GM19455 (cell line): ENCODE data around the gene PARK7.

Experiments
- ATAC-seq: cut with Tn5 transposase; IDR thresholded peaks from one replicate; pipeline ENCODE4 v1.9.1; 2021; ENCODE audit not compliant: unreplicated experiment

The PARK7 gene

DNA sequence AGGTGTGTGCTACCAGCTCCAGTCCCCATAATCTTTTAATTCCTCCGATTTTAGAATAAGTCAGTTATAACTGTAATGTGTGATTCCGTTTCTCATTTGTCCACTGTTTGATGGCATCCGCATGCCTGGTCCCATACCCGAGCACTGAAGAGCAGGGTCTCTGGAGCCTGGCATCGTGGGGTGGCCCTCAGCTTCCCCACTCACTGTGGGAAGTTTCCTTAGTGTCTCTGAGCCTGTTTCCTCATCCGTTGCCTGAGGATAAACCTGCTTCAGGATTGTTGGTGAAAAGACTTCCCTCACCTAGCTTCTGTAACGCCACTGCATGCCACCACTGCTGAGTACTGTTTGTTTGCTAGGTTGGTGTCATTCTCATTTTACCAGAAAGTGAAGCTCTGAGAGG lies 19.5 kb downstream of the PARK7 start:
- ATAC-seq: no peak

- ATAC-seq: no peak
Observed at GRCh38 chr1:7983086-7983778, 21.7 kb downstream of the PARK7 start.

GRCh38 chr1:7984811-7985210 lies 23.3 kb downstream of the PARK7 start:
- no peak for ATAC-seq

- no peak for ATAC-seq
Observed at GRCh38 chr1:7985851-7986612, 24.5 kb downstream of the PARK7 start.

- no peak for ATAC-seq
Observed at GRCh38 chr1:7987528-7987927, 26.0 kb downstream of the PARK7 start.

- no peak for ATAC-seq
Observed at GRCh38 chr1:7988576-7988975, 27.1 kb downstream of the PARK7 start.

DNA sequence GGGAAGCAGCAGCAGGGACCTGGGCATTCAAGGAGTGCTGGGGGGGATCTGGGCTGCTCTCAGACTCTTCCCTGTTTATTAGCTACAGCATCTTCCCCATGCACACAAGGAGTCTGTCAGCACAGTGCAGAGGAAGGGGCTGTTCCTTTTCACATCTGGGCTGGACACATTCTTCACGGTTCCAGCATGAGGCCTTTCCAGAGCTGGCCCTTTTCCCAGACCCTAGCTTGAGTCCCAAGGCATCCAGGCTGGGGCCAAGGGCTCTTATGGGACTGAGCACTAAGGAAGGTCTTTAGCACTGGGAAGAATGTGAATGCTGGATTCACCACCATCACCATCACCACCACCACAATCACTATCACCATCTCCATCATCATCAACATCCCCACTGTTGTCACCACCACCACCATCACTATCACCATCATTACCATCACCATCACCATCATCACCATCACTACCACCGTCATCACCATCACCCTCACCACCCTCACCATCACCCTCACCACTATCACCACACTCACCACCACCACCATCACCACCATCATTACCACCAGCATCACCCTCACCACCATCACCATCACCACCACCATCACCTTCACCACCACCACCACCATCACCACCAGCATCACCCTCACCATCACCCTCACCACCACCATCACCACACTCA lies 28.4 kb downstream of the PARK7 start:
- no peak for ATAC-seq

DNA sequence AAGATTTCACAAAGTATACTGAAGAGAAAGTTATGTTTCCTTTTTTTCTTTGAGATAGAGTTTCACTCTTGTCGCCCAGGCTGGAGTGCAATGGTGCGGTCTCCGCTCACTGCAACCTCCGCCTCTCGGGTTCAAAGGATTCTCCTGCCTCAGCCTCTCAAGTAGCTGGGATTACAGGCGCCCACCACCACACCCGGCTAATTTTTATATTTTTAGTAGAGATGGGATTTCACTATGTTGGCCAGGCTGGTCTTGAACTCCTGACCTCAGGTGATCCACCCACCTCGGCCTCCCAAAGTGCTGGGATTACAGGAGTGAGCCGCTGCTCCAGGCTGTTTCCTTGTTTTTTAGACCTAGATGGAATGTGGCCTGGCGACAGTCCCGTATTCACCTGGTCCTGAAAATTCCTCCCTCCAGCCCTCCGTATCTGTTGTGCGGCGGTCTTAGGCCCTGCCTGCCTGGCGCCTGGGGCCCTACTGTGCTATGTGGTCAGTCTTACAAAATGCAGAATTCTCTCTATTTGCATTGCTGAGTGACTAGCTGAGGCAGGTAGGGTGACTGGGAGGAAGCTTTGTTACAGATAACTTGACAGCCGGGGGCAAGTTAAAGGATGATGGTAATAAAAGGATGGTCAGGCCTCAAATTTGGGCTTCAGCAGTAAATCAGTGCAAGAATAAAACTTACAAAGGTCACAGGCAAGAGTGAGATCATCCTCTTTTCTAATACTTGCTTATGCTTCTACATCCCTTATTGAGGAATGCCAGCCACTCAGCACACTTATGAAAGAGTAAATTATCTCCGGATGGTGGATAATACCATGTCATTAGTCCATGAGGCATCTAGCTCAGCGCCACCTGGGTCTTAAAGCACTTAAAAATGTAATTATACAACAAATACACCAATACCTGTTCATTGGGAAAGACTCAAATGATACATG lies 30.3 kb downstream of the PARK7 start:
- no peak for ATAC-seq

- no peak for ATAC-seq
Observed at GRCh38 chr1:7992885-7993284, 31.4 kb downstream of the PARK7 start.

DNA sequence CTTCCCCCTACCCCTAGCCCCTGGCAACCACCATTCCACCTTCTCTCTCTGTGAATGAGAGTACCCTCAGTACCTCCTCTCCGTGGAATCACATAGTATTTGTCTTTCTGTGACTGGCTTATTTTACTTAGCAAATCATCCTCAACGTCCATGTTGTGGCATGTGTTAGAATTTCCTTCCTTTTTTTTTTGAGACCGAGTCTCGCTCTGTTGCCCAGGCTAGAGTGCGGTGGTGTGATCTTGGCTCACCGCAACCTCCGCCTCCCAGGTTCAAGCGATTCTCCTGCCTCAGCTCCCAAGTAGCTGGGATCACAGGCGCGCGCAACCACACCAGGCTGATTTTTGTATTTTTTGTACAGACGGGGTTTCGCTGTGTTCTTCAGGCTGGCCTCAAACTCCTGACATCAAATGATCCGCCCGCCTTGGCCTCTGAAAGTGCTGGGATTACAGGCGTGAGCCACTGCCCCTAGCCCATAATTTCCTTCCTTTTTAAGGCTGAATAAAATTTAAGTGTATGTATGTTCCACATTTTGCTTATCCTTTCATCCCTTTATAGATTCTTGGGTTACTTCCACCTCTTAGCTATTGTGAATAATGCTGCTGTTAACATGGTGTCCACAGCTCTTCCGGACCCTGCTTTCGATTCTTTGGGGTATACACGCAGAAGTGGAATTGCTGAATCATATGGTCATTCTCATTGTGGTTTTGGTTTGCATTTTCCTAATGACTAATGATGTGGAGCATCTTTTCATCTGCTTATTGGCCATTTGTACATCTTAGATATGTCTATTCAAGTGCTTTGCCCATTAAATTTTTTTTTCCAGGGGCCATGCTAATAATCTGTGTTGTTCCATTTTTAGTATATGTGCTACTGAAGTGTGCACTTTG lies 32.3 kb downstream of the PARK7 start:
- ATAC-seq: peak; percentile 65

DNA sequence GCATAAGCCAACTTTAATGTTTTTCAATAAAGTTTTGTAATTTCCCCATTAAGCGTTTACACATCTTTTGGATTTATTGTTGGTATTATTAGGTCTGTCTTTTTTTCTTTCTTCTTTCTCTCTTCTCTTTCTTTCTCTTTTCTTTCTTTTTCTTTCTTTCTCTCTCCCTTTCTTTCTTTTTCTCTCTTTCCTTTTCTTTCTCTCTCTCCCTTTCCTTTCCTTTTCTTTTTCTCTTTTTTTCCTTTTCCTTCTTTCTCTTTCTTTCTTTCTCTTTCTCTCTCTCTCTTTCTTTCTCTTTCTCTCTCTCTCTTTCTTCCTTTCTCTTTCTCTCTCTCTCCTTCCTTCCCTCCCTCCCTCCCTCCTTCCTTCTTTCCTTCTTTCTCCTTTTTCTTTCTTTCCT lies 33.3 kb downstream of the PARK7 start:
- no peak for ATAC-seq

DNA sequence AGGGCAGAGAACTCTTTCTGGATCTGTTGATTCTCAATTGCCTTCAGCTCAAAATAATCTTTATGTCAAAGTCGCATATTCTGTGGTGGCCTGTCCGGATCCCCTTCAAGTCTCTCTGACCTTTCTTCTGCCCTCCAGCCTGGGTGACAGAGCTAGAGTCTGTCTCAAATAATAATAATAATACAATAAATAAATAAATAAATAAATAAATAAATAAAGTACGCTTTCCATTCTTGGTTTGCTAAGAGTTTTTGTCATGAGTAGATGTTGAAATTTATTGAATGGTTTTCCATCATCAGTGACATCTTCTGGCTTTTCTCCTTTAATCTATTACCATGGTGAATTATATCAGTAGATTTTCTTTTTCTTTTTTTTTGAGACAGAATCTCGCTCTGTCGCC lies 33.9 kb downstream of the PARK7 start:
- no peak for ATAC-seq

DNA sequence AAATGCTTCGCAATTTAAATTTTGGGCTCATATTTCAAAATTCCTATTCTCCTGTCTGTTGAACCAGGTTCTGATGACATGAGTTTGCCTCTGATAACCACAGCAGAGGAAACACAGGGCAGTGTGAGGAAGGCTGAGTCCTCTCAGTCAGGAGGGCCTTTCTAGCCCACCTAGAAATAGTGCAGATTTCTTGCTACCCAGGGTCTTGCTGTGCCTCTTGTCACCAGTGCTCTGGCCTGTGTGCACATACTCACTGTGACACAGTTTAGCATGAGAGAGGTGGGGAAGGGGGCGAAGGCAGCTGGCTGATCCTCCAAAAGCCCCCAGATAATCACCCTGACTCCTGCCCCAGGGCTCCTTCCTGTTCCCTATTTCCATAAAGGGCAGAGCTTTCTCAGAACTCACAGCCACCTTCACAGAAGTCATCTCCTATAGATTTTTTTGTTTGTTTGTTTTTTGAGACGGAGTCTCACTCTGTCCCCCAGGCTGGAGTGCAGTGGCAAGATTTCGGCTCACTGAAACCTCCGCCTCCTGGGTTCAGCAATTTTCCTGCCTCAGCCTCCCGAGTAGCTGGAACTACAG lies 40.9 kb downstream of the PARK7 start:
- ATAC-seq: no peak

GRCh38 chr1:8002921-8003320 lies 41.4 kb downstream of the PARK7 start:
- ATAC-seq: no peak

GRCh38 chr1:8003438-8004112 lies 42.1 kb downstream of the PARK7 start:
- no peak for ATAC-seq

DNA sequence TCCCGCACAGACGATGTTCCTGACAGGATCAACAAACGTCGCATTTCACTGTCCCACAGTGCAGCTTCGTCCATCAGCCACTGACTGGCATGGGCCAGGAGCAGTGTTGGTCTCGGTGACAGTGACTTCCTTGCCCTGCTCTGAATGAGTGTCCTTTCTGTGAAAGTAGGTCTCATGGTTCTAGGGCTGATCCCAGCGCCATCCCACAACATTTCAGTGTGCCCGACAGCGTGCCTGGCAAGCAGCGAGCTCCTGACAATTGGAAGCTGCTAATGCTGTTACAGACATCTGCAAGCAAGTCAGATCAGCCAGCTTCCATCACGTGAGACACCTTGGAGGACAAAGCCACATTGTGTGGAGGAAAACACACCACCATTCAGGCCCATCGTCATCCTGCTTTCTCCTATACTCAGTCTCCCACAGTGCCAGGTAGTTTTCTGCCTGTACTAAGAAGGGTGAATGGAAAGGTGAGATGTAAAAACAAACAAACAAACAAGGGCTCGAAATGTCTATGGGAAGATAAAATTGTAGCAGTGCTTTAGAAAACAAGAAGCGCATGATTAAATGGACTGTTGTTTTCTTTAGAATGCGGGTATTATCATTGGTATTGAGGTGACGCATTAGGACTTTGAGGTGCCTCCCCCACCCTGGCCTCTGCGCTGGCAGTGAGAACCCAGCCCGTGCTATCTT lies 42.7 kb downstream of the PARK7 start:
- no peak for ATAC-seq

DNA sequence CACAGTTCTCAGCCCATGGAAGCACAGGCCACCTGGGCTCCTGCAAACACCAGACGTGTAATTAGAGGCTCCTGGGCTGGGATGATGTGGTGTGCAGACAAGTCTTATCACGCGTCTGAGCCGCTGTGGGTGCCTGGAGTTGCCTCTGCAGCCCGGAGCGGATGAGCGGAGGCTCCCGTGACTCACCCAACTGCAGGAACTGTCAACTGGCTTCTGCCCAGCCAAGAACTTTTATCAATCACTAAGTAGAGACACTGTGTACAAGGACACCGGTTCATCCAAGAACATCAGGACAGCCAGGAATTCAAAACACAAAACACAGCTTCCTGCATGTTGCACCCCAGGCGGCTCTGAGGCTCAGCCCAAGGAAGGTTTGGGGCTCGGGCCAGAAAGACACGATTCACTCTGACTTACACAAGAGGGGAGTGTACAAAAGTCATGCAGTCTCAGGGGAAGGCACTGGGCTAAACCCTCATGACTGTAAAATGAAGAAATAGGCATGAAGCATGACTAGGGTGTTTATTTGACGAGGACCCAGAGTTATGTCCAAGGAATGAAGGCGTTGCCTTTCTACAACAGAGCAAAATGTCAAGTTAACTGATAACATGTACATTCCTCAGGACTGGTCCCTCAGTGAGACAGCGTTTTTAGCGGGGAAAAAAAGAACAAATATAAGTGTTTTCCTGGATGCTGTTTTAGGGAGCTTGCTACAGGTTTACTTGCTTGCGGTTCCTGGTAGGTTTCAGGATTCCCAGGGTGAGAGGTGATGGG lies 43.5 kb downstream of the PARK7 start:
- ATAC-seq: no peak
